NCI-H2107 treated with DMSO at 0.1 percent for 48 hours (cell line): ENCODE measurements around the gene ZNF304.
"Not testable (repeated sequence)": the region's sequence is repeated elsewhere in the genome, so short reads cannot be mapped to it uniquely, and the experiment has no call there.

ENCODE experiments used
- DNase-seq: peaks from one replicate; lab custom pipeline; 2025; ENCODE audit not compliant: unreplicated experiment; lab: John Stamatoyannopoulos, UW

Gene ZNF304

GRCh38 chr19:57359300-57359699 is 8.2 kb downstream of the ZNF304 start:
- no peak for DNase-seq

GRCh38 chr19:57362419-57362818 is 11.3 kb downstream of the ZNF304 start:
- no peak for DNase-seq

DNA sequence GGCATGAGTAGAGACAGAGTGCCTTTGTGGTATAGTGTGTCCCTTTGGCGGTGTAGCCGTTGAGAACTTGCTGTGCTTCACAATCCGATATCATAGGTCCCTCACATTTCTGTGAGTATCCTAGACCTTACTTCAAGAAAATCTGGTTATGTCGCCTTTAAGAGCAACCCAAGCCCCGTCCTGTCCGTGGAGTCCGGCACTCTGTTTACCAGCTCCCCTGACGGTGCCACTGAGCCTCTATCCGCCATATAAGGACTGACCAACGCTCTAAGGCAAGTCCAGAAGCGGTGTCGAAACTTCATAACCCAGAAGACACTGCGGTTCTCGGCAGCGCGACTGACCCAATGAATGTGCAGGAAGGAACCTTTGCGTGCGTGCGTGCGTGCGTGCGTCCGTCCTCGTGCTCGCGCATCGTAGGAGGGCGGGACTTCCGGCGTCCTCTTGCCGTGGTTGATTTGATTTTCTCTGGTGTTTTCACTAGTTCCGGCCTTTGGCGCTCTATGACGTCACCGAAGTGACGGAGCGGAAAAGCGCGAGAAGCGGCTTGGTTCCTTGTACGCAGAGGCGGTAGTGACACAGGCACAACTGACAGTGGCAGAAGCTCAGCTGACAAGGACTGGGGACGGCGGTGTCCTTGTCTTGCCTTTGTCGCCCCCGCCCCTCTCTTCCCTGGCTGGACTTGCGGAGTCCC is 12.1 kb downstream of the ZNF304 start, which contains the start of the genes TRAPPC2B and ZNF547:
Gene TRAPPC2B, plus strand, starts transcription at position 555 of the 691 bp plus-strand sequence. CDS start 1,283 bp downstream, outside the sequence.
Gene ZNF547, plus strand, starts transcription at position 555 of the 691 bp plus-strand sequence. CDS start 5,005 bp downstream, outside the sequence.
- peak; percentile 89 for DNase-seq

- no peak for DNase-seq
These were observed 12.7 kb downstream of the ZNF304 start for GRCh38 chr19:57363688-57364181.

DNA sequence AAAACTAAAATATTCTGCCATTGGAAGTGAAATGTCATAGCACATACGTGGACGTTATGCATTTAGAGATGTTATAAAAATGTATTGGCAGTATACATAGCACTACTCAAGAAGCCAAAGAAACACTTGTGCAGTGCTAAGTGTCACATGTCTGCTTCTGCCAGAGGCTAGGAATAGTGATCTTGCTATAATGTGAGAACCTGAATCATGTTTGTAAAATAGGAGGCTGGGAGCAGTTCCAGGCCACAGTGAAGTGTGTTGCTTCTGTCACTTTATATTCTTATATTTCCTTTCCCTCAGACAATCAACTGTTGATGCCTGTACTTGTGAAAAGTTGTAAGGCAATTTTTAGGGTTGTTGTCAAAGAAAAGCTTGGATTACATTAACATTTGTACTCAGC is 15.7 kb downstream of the ZNF304 start:
- DNase-seq: no peak

GRCh38 chr19:57374179-57374578 is 23.1 kb downstream of the ZNF304 start:
- no peak for DNase-seq

GRCh38 chr19:57374647-57375046 is 23.6 kb downstream of the ZNF304 start:
- DNase-seq: not testable (repeated sequence)

GRCh38 chr19:57376151-57376550 is 25.1 kb downstream of the ZNF304 start:
- DNase-seq: no peak

DNA sequence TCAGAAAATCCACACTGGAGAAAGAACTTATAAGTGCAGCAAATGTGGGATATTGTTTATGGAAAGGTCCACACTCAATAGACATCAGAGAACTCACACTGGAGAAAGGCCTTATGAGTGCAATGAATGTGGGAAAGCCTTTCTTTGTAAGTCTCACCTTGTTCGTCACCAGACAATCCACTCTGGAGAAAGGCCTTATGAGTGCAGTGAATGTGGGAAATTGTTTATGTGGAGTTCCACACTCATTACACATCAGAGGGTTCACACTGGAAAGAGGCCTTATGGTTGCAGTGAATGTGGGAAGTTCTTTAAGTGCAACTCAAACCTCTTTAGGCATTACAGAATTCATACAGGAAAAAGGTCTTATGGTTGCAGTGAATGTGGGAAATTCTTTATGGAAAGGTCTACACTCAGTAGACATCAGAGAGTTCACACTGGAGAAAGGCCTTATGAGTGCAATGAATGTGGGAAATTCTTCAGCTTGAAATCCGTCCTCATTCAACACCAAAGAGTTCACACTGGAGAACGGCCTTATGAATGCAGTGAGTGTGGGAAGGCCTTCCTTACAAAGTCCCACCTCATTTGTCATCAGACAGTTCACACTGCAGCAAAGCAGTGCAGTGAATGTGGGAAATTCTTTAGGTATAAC is 26.6 kb downstream of the ZNF304 start:
- DNase-seq: no peak

- no peak for DNase-seq
These were observed 29.9 kb downstream of the ZNF304 start for GRCh38 chr19:57380923-57381322.

DNA sequence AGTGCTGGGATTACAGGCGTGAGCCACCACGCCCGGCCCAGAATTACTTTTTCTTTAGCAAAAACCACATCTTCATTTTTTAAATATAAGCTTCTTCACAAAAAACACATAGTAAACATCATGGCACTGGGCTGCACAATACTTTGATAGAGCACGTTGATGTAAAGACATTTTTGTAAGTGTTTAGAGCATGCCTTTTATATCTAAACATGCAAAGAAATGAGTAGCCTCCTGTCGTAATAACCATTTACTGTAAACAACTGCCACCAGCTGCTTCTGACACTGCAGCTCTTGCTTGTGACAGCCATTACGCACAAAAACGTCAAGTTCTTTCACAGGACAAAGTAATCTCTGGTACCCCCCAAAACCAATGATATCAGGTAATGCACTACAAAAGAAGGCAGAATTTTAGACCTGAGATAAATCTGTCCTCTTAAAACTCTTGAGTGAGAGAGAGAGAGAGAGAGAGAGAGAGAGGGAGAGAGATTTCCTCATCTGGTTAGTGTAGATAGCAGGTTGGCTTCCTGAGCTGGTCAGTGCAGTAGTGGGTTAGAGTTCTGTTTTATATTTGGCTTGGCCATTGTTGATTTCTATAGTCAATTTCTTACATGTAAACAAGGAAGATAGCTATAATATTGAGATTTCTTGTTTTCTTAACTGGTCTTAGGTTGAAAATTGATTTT is 31.9 kb downstream of the ZNF304 start:
- DNase-seq: no peak

GRCh38 chr19:57389194-57389729 is 38.2 kb downstream of the ZNF304 start:
- no peak for DNase-seq

DNA sequence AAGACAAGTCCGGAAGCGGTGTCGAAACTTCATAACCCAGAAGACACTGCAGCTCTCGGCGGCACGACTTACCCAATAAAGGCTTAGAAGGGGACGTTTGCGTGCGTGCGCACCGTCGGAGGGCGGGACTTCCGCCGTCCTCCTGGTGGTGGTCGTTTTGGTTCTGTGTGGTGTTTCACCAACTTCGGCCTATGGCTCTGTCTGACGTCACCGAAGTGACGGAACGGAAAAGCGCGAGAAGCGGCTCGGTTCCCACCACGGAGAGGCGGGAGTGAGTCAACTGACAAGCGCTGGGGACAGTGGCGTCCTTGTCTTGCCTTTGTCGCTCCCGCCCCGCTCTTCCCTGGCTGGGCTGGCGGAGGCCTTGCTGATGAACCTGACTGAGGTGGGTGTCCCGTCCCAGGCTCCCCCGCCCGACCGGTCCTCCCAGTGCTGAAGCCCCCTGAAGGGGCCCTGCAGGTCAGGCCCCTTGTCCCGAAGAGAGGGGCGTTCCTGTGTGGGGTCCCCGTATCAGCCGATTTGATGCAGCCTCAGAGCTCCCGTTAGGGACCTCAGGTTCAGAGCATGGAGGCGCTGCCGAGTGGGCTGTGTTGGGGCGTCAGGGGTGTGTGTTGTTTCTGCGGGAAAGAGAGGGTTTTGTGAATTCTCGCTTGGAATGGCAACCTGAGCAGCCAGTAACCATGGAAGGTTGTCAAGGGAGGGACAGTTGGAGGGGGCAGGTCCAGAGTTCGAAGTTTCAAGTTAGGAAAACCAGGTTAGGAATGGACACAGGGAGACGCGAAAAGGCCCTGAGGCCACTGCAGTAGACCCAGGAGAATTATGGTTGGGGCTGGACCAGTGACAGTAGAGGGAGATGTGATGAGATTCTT is 38.9 kb downstream of the ZNF304 start, which contains the start of gene ZNF548:
Gene ZNF548, plus strand, starts transcription at position 125 of the 869 bp plus-strand sequence. Its CDS starts 246 bp downstream, at position 371.
- DNase-seq: peak; percentile 90

- no peak for DNase-seq
These were observed 44.6 kb downstream of the ZNF304 start for GRCh38 chr19:57395710-57396109.

GRCh38 chr19:57398868-57399267 is 47.8 kb downstream of the ZNF304 start:
- no peak for DNase-seq

DNA sequence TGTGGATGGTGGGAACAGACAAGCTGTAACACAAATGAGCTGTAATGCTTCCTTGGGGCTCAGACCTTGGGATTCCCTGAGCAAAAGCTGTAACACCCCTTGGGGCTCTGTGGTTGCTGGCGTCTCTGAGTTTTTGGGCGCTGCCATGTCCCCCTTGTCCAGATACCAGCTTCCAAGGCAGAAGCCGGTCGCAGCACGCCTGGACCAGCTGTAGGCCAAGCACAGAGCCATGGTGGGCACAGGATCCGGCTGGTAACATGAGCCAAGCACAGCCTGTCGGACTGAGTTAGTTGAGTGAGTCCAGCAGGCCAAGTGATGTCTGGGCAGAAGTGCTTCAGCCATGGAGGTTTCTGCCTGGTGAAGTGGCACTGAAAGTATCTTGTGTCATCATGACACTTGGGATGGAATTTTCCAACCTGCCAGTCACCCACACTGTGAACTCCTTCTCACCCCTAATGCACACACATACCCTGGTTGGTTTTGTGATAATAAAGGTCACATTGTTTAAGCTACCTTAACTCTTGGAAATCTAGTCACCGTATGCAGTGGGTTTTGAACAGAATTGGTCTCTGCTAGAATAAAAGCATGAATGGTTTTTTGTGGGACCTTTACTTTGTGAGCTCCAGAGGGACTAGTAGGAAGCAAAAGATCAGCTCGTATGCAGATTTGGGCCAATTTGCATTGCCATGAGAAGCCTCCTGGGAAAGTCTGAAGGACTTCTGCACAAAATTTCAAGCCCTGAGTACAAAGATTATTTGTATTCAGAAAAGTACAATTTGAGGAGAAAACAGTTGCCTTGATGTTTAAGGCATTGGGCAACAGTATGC is 52.9 kb downstream of the ZNF304 start:
- no peak for DNase-seq

- DNase-seq: no peak
These were observed 55.5 kb downstream of the ZNF304 start for GRCh38 chr19:57406516-57407123.
